K562 (cell line): ENCODE data around the gene ROBO1.

Experiments
- ARID2 ChIP-seq: fragments of 450-650 bp; IDR thresholded peaks from 2 replicates; pipeline ENCODE4 v1.6.1; 2017; ENCODE audit warnings: antibody characterized with exemption, mild to moderate bottlenecking
- GATA2 ChIP-seq: sonication (generic); formaldehyde crosslinking; IDR thresholded peaks from 2 replicates; pipeline ENCODE4 v1.4.0; 2020; ENCODE audit warnings: mild to moderate bottlenecking, missing genetic modification reagents
- JUND ChIP-seq, 2 experiments: IDR thresholded peaks; 2 replicates in 1 of 2; 3 replicates in 1 of 2; pipeline ENCODE4 v1.6.1; 2011; ENCODE audit warnings: borderline replicate concordance in 2 of 2, low read depth in 2 of 2, low read length in 2 of 2, improper control_type of control experiment in 1 of 2, missing biosample characterization in 1 of 2, missing genetic modification characterization in 1 of 2, missing genetic modification reagents in 1 of 2
- MYC ChIP-seq, 2 experiments: fragments of 250-450 bp in 1 of 2; sonication (Bioruptor Pico) in 1 of 2; IDR thresholded peaks; 2 replicates each; pipeline versions ENCODE4 v1.5.1 to v1.6.1; 2012 to 2021; ENCODE audit warnings: low read depth in 2 of 2, borderline replicate concordance in 1 of 2, improper control_type of control experiment in 1 of 2, low read length in 1 of 2, mild to moderate bottlenecking in 1 of 2, moderate library complexity in 1 of 2
- POLR2AphosphoS5 ChIP-seq: IDR thresholded peaks from 2 replicates; pipeline ENCODE4 v1.6.1; 2011; ENCODE audit warnings: mild to moderate bottlenecking, low read depth, low read length, moderate library complexity; ENCODE audit not compliant: control insufficient read depth, insufficient read depth
- U2AF2 ChIP-seq: fragments of 200-400 bp; formaldehyde crosslinking; optimal IDR thresholded peaks from 2 replicates; pipeline ENCODE3; 2017; ENCODE audit warnings: low read depth, mild to moderate bottlenecking, low read length
- TF ChIP-seq, protein P1 (sequence below): sonication (generic); formaldehyde crosslinking; IDR thresholded peaks from 2 replicates; pipeline ENCODE4 v1.9.0; 2022; ENCODE audit warnings: mild to moderate bottlenecking, missing genetic modification reagents
- TF ChIP-seq, protein P2 (sequence below), 3 experiments: IDR thresholded peaks in 2 of 3; conservative IDR thresholded peaks in 1 of 3; 2 replicates each; pipeline ENCODE4 v1.5.1; 2011 to 2012; ENCODE audit warnings: low read length in 3 of 3, mild to moderate bottlenecking in 3 of 3, control low read depth in 2 of 3, improper control_type of control experiment in 1 of 3, inconsistent platforms in 1 of 3, low read depth in 1 of 3, mixed read lengths in 1 of 3, moderate library complexity in 1 of 3; ENCODE audit not compliant: insufficient read depth in 2 of 3

DNA sequence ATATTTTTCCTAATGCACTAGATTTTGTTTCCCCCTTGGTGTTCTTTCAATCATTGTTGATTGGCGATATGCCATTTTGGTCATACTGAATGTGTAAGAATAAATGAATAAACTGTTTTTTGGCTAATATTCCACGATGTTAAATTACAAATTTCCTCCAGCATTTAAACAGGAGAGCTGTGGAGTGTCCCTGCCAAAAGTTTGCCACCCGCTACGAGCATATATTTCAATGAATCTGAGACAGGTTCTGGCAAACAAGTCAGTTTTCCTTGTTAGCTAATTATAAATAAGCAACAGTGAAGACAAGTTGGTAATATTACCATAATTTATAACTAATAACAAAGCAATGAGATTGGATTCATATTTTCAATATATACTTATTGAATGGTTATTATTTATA lies 777.6 kb downstream of the ROBO1 start:
- TF ChIP-seq U2AF2 (no peak), POLR2AphosphoS5 (no peak), MYC (IDR thresholded peaks at IDR 0.05; ENCODE audit: low read depth, low read length) (no peak), MYC (CRISPR knock-in tag; IDR thresholded peaks at IDR 0.05; ENCODE audit: borderline replicate concordance, low read depth) (no peak), JUND (IDR thresholded peaks at IDR 0.05; ENCODE audit: borderline replicate concordance, low read depth, low read length) (no peak), JUND (tag; IDR thresholded peaks at IDR 0.05; ENCODE audit: borderline replicate concordance, low read depth, low read length) (no peak), GATA2 (no peak), ARID2 (no peak)
- TF ChIP-seq, protein P1, sequence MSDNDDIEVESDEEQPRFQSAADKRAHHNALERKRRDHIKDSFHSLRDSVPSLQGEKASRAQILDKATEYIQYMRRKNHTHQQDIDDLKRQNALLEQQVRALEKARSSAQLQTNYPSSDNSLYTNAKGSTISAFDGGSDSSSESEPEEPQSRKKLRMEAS (CRISPR knock-in tag) = no peak
- TF ChIP-seq, protein P2, sequence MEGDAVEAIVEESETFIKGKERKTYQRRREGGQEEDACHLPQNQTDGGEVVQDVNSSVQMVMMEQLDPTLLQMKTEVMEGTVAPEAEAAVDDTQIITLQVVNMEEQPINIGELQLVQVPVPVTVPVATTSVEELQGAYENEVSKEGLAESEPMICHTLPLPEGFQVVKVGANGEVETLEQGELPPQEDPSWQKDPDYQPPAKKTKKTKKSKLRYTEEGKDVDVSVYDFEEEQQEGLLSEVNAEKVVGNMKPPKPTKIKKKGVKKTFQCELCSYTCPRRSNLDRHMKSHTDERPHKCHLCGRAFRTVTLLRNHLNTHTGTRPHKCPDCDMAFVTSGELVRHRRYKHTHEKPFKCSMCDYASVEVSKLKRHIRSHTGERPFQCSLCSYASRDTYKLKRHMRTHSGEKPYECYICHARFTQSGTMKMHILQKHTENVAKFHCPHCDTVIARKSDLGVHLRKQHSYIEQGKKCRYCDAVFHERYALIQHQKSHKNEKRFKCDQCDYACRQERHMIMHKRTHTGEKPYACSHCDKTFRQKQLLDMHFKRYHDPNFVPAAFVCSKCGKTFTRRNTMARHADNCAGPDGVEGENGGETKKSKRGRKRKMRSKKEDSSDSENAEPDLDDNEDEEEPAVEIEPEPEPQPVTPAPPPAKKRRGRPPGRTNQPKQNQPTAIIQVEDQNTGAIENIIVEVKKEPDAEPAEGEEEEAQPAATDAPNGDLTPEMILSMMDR (IDR thresholded peaks at IDR 0.05 in 2 of 3, conservative IDR thresholded peaks at IDR 0.05 in 1 of 3; ENCODE audit: insufficient read depth in 2 of 3, low read depth in 1 of 3, low read length in 3 of 3) = no peak
